Measurements from ENCODE around the gene UQCR10. TPM values are rescaled to one million over a fixed set of nuclear protein-coding genes. Genes with fewer than 3 reads are reported as not detected.

The UQCR10 gene
- total RNA-seq, 2 donors from 2014 or later = 171 to 217 TPM

DNA sequence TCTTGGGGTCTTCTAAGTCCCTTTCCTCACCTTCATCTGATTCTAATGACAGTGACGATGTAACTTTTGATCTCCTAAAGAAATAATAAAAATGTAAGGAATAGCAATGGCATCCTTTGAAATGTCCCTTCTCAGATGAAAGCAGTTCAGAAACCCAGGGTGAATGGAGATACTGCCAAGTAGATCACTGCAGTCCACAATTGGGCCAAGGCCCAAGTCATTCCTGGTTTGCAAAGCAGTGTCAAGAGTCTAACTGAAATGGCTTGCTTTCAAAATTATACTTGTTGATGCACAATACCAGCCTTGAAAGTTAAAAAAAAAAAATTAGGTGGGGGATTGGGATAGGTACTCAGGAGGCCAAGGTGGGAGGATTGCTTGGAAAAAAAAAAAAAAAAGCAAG lies 50.6 kb downstream of the UQCR10 start:
- no peaks in the 10 kb centered on the region for H3K27me3 ChIP-seq
- H3K27ac ChIP-seq = no peak overlapping the region
- intact Hi-C loops (cut with DNase I) = loop anchor here (10.0 kb wide), 1 partner anchor 187 kb away; no protein-coding TSS in a partner anchor
- no peaks in the 10 kb centered on the region for H3K4me1 ChIP-seq
- no peak overlapping the region for H3K4me3 ChIP-seq
- peaks cover 6% of the 10 kb centered on the region for H3K36me3 ChIP-seq
- H3K9me3 ChIP-seq = no peaks in the 10 kb centered on the region
- TF ChIP-seq, protein P1, sequence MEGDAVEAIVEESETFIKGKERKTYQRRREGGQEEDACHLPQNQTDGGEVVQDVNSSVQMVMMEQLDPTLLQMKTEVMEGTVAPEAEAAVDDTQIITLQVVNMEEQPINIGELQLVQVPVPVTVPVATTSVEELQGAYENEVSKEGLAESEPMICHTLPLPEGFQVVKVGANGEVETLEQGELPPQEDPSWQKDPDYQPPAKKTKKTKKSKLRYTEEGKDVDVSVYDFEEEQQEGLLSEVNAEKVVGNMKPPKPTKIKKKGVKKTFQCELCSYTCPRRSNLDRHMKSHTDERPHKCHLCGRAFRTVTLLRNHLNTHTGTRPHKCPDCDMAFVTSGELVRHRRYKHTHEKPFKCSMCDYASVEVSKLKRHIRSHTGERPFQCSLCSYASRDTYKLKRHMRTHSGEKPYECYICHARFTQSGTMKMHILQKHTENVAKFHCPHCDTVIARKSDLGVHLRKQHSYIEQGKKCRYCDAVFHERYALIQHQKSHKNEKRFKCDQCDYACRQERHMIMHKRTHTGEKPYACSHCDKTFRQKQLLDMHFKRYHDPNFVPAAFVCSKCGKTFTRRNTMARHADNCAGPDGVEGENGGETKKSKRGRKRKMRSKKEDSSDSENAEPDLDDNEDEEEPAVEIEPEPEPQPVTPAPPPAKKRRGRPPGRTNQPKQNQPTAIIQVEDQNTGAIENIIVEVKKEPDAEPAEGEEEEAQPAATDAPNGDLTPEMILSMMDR (IDR thresholded peaks at IDR 0.05) = no peak
- DNase-seq = no peak
- no peak overlapping the region for H3K9ac ChIP-seq (ENCODE audit: low read depth in 2 of 2, low read length in 2 of 2)

DNA sequence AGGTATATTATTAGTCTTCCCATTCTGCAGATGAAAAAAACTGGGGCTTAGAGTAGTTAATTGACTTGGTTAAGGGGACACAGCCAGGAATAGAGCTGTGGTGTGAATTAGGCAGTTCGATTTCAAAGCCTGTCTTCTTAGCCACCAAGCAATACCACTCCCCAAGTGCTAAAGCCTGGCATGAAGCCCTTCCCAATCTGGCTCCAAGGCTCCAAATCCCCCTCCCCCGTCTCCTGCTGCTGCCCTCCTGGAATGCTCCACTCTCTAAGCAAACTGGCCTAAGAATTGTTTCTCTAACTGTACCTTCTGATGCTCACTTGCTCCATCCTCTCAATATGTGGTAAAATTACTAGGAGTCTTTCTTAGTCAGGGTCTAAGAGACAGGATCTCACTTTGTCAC lies 52.3 kb downstream of the UQCR10 start:
- Histone ChIP-seq H3K4me3 (no peak overlapping the region), H3K36me3 (peaks cover 6% of the 10 kb centered on the region), H3K27ac (no peak overlapping the region), H3K9ac (ENCODE audit: low read depth in 2 of 2, low read length in 2 of 2) (no peak overlapping the region), H3K4me1 (no peaks in the 10 kb centered on the region), H3K27me3 (no peaks in the 10 kb centered on the region), H3K9me3 (no peaks in the 10 kb centered on the region)
- TF ChIP-seq, protein P1 (IDR thresholded peaks at IDR 0.05) = no peak
- no peak for DNase-seq
- intact Hi-C loops (cut with DNase I) = loop anchor here (10.0 kb wide), 1 partner anchor 185 kb away; no protein-coding TSS in a partner anchor

Other genes starting within 250 kb of the UQCR10 start
- 10 to 100 TPM; 19.9 to 33.5 TPM for gene THOC5, start 213.6 kb upstream of the UQCR10 start, total RNA-seq
- 10 to 100 TPM; 65.1 to 72.7 TPM for gene NIPSNAP1, start 186.3 kb upstream of the UQCR10 start, total RNA-seq
- gene NF2, start 163.7 kb upstream of the UQCR10 start, total RNA-seq = 10 to 100 TPM; 33.5 to 51.0 TPM
- gene CABP7, start 47.4 kb upstream of the UQCR10 start, total RNA-seq = under 1 TPM in 1 of 2 donors, not detected in 1; 0.50 TPM
- gene ZMAT5, start 362 bp upstream of the UQCR10 start, total RNA-seq = 10 to 100 TPM; 11.9 to 14.3 TPM
- 10 to 100 TPM; 52.8 to 77.0 TPM for gene ASCC2, start 70.9 kb downstream of the UQCR10 start, total RNA-seq
- gene MTMR3, start 115.8 kb downstream of the UQCR10 start, total RNA-seq = 10 to 100 TPM; 35.9 to 49.4 TPM